Osteocyte (in vitro differentiated cells): ENCODE measurements around the gene ENO2. TPM values are rescaled to one million over a fixed set of nuclear protein-coding genes. Genes with fewer than 3 reads are reported as not detected.
A peak's percentile ranks its signal among the peaks of the same experiment; 100 is the strongest.
"Not testable (repeated sequence)": the region's sequence is repeated elsewhere in the genome, so short reads cannot be mapped to it uniquely, and the experiment has no call there.

Experiments
- DNase-seq: peaks from one replicate; pipeline ENCODE4 v3.0.0; 2021; ENCODE audit warnings: mixed read lengths; ENCODE audit not compliant: unreplicated experiment; ENCODE audit errors: extremely low spot score
- H3K27ac Mint-ChIP-seq: one replicate; pipeline ENCODE4 v1.8.0; 2021; ENCODE audit warnings: mild to moderate bottlenecking, mixed read lengths; ENCODE audit not compliant: unreplicated experiment
- H3K27me3 Mint-ChIP-seq: one replicate; pipeline ENCODE4 v1.8.0; 2021; ENCODE audit warnings: mixed read lengths; ENCODE audit not compliant: unreplicated experiment
- H3K36me3 Mint-ChIP-seq: one replicate; pipeline ENCODE4 v1.8.0; 2021; ENCODE audit warnings: mixed read lengths; ENCODE audit not compliant: unreplicated experiment
- H3K4me1 Mint-ChIP-seq: one replicate; pipeline ENCODE4 v1.8.0; 2021; ENCODE audit warnings: mixed read lengths; ENCODE audit not compliant: unreplicated experiment
- H3K4me3 Mint-ChIP-seq: one replicate; pipeline ENCODE4 v1.8.0; 2021; ENCODE audit warnings: mild to moderate bottlenecking, moderate library complexity, mixed read lengths; ENCODE audit not compliant: unreplicated experiment
- H3K9me3 Mint-ChIP-seq: one replicate; pipeline ENCODE4 v1.8.0; 2021; ENCODE audit warnings: mixed read lengths; ENCODE audit not compliant: unreplicated experiment
- CTCF ChIP-seq: fragments of 200-600 bp; sonication (generic); IDR thresholded peaks from 2 replicates; pipeline ENCODE4 v1.5.0; 2021; ENCODE audit warnings: antibody characterized with exemption, mild to moderate bottlenecking, moderate library complexity
- total RNA-seq: library from RNA; stranded (reverse); gene quantifications from 2 replicates; pipeline ENCODE4 v1.2.1, GENCODE V29; 2021

The ENO2 gene
- total RNA-seq, 1 donor from 2014 or later: 24.1 TPM

DNA sequence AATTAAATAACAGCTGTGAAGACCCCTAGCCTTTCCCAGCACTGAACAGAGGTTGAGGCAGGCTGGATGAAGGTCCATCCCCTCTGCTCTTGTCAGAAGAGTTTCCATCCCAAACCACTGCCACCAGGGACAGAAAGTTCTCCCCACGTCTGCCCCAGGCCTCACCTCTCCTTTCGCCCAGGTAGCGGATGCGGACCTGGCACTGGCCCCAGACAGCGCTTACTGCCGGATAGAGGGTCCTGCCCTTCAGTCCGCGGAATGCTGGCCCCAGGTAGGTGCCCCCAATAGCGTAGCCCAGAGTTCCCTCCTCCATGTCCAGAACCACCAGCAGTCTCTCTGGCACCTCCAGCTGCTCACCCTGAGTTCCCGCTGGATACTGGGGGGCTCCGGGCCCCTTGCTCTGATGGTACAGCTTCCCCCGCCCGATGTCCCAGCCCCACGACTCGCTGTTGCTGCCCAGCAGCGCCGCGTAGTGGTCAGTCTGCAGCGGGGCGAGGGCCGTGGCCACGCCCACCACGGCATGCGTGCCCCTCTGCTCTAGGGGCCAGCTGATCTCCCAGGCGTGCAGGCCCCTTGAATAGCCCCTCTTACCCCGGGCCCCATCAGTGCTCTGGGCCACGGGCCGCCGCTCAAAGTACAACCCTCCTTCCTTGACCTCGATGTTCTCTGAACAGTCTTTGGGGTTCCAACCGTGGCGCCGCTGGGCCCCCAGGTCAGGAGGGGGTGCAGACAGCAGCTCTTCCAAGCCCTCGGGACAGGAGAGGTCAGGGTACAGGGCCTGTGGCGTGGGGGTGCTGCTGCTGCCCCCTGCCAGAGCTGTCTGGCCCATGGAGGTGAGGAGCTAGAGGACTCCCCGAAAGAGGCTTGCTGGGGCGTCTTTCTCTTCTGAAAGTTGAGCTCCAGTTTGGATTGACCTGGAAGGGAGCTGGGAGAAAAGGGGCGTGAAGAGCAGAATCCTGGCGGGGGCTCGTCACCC lies 42.0 kb upstream of the ENO2 start:
- peak; percentile 97 for TF ChIP-seq CTCF
- DNase-seq: peak; percentile 95
- H3K27me3 Mint-ChIP-seq: no peaks in the 10 kb centered on the region
- peak overlapping the region; percentile 86 for H3K4me3 Mint-ChIP-seq
- peaks cover 44% of the 10 kb centered on the region for H3K4me1 Mint-ChIP-seq
- peaks cover 25% of the 10 kb centered on the region for H3K36me3 Mint-ChIP-seq
- peak overlapping the region; percentile 79 for H3K27ac Mint-ChIP-seq
- H3K9me3 Mint-ChIP-seq: no peaks in the 10 kb centered on the region

DNA sequence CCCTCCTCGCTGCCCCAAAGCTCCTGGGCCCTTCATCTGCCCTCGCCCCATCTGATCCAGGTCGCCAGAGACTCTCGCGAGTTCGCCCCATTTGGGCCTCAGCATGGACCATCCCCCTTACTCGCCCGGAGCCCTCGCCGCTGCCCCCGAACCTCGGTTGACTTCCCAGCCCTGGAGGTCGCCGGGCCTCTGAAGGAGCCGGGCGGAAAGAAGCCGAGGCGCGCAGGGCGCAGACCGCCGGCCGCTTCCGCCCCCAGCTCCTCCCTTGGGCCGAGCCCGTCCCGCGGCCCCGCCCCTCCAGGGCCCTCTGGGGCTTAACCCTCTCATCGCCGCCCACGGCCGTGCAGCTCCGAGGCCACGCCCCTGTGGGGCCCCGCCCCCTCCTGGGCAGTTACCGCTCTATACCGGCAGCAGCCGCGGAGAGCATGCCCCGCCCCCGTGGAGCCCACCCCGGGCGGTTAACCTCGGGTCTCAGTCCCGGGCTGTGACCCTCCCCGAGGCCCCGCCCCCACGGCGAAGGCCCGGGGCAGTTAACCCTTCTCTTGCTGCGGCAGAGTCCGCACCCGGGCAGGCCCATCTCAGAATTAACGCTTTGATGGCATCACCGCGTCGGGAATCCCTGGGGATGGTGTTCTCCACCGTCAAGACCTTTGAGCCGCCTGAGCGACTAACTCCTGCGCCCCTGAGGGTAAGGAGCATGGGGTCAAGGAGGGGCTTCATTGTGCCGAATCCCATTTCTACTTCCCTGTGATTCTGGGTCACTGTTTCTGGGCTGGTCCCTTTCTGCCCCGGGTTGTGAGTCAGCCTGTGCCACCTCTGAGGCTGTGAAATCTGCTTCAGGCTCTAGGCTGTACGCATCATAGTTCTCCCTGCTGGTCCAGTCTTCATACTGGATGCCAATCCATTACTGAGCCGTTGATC lies 41.0 kb upstream of the ENO2 start, which contains the start of gene SPSB2:
Gene SPSB2, minus strand, starts transcription at position 210 of the 921 bp plus-strand sequence. CDS start 402 bp downstream, outside the sequence.
- no peaks in the 10 kb centered on the region for H3K9me3 Mint-ChIP-seq
- no peaks in the 10 kb centered on the region for H3K27me3 Mint-ChIP-seq
- peaks cover 26% of the 10 kb centered on the region for H3K36me3 Mint-ChIP-seq
- H3K4me1 Mint-ChIP-seq: peaks cover 41% of the 10 kb centered on the region
- peak; percentile 98 for DNase-seq
- peak within 1 kb of the TSS; percentile 86 for H3K4me3 Mint-ChIP-seq
- no peak for TF ChIP-seq CTCF
- H3K27ac Mint-ChIP-seq: peak within 1 kb of the TSS; percentile 88

GRCh38 chr12:6874015-6874368 lies 40.4 kb upstream of the ENO2 start:
- not testable (repeated sequence) for H3K27me3 Mint-ChIP-seq, H3K9me3 Mint-ChIP-seq, DNase-seq
- Mint-ChIP-seq H3K36me3 (peaks cover 26% of the 10 kb centered on the region), H3K4me3 (peak overlapping the region; percentile 86), H3K27ac (peak overlapping the region; percentile 88), H3K4me1 (peaks cover 35% of the 10 kb centered on the region)

DNA sequence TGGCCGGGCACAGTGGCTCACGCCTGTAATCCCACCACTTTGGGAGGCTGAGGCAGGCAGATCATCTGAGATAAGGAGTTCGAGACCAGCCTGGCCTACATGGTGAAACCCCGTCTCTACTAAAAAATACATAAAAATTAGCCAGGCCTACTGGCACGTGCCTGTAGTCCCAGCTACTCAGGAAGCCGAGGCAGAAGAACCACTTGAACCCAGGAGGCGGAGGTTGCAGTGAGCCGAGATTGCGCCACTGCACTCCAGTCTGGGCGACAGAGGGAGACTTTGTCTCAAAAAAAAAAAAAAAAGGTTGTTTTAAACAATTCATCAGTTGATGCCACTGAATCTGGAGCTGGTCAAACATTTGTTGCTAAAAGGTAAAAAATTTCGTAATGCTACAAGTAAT lies 34.6 kb upstream of the ENO2 start:
- H3K27ac Mint-ChIP-seq: peak overlapping the region; percentile 31
- DNase-seq, H3K27me3 Mint-ChIP-seq, H3K4me3 Mint-ChIP-seq, H3K9me3 Mint-ChIP-seq, H3K36me3 Mint-ChIP-seq, H3K4me1 Mint-ChIP-seq: not testable (repeated sequence)

- Mint-ChIP-seq H3K4me3 (no peak overlapping the region), H3K9me3 (no peaks in the 10 kb centered on the region), H3K27ac (no peak overlapping the region), H3K36me3 (no peaks in the 10 kb centered on the region), H3K27me3 (no peaks in the 10 kb centered on the region), H3K4me1 (no peaks in the 10 kb centered on the region)
- no peak for DNase-seq
- TF ChIP-seq CTCF: no peak
These were observed 31.1 kb upstream of the ENO2 start for GRCh38 chr12:6883252-6883651.
